H9 (cell line): ENCODE results near the gene NAGK. TPM values are rescaled to one million over a fixed set of nuclear protein-coding genes. Genes with fewer than 3 reads are reported as not detected.

ENCODE experiments used
- DNase-seq: peaks from one replicate; pipeline ENCODE4 v3.0.0-alpha.2; 2017
- H2AFZ ChIP-seq: one replicate; pipeline ENCODE4 v1.6.1; 2013; ENCODE audit warnings: mild to moderate bottlenecking, low read length, control low read depth, moderate library complexity
- H2AK5ac ChIP-seq: 2 replicates; pipeline ENCODE4 v1.6.1; 2013; ENCODE audit warnings: low read length, control low read depth, mixed read lengths; ENCODE audit not compliant: insufficient read length
- H2BK120ac ChIP-seq: one replicate; pipeline ENCODE4 v1.6.1; 2013; ENCODE audit warnings: low read depth, mild to moderate bottlenecking, low read length, control low read depth, inconsistent platforms; ENCODE audit not compliant: poor library complexity, severe bottlenecking
- H2BK12ac ChIP-seq: 2 replicates; pipeline ENCODE4 v1.6.1; 2013; ENCODE audit warnings: low read length, control low read depth, mixed read lengths, low read depth; ENCODE audit not compliant: insufficient read length
- H2BK15ac ChIP-seq: 2 replicates; pipeline ENCODE4 v1.6.1; 2013; ENCODE audit warnings: low read depth, low read length, control low read depth
- H2BK20ac ChIP-seq: one replicate; pipeline ENCODE4 v1.6.1; 2013; ENCODE audit warnings: low read depth, mild to moderate bottlenecking, low read length, control low read depth, inconsistent platforms; ENCODE audit not compliant: poor library complexity, severe bottlenecking
- H2BK5ac ChIP-seq: 2 replicates; pipeline ENCODE4 v1.6.1; 2013; ENCODE audit warnings: low read length, control low read depth, mixed read lengths; ENCODE audit not compliant: insufficient read length
- H3K14ac ChIP-seq: 2 replicates; pipeline ENCODE4 v1.6.1; 2013; ENCODE audit warnings: low read length, control low read depth; ENCODE audit not compliant: insufficient read depth
- H3K18ac ChIP-seq: 2 replicates; pipeline ENCODE4 v1.6.1; 2013; ENCODE audit warnings: low read depth, mild to moderate bottlenecking, mixed read lengths, low read length, control low read depth; ENCODE audit not compliant: insufficient read length
- H3K23ac ChIP-seq: 2 replicates; pipeline ENCODE4 v1.6.1; 2013; ENCODE audit warnings: low read length, control low read depth, mixed read lengths, low read depth; ENCODE audit not compliant: insufficient read length
- H3K23me2 ChIP-seq: 2 replicates; pipeline ENCODE4 v1.6.1; 2013; ENCODE audit warnings: low read depth, mild to moderate bottlenecking, mixed read lengths, low read length, control low read depth; ENCODE audit not compliant: insufficient read length, poor library complexity, severe bottlenecking
- H3K27ac ChIP-seq: 2 replicates; pipeline ENCODE4 v1.5.1; 2013; ENCODE audit warnings: low read length, control low read depth, mixed read lengths, low read depth; ENCODE audit not compliant: insufficient read length
- H3K27me3 ChIP-seq: 2 replicates; pipeline ENCODE4 v1.6.1; 2013; ENCODE audit warnings: low read length, control low read depth, inconsistent platforms; ENCODE audit not compliant: insufficient read depth
- H3K4ac ChIP-seq: 2 replicates; pipeline ENCODE4 v1.6.1; 2013; ENCODE audit warnings: low read depth, mild to moderate bottlenecking, control low read depth, inconsistent platforms, low read length, moderate library complexity
- H3K4me1 ChIP-seq: 2 replicates; pipeline ENCODE4 v1.6.1; 2013; ENCODE audit warnings: low read length, control low read depth, inconsistent platforms; ENCODE audit not compliant: insufficient read depth
- H3K4me2 ChIP-seq: 2 replicates; pipeline ENCODE4 v1.6.1; 2013; ENCODE audit warnings: low read length, control low read depth, mixed read lengths; ENCODE audit not compliant: insufficient read length, insufficient read depth
- H3K56ac ChIP-seq: 2 replicates; pipeline ENCODE4 v1.6.1; 2013; ENCODE audit warnings: low read depth, mild to moderate bottlenecking, mixed read lengths, low read length, control low read depth; ENCODE audit not compliant: insufficient read length
- H3K79me1 ChIP-seq: 2 replicates; pipeline ENCODE4 v1.6.1; 2013; ENCODE audit warnings: low read depth, mild to moderate bottlenecking, moderate library complexity, low read length, control low read depth, inconsistent platforms; ENCODE audit not compliant: insufficient read depth, poor library complexity, severe bottlenecking
- H3K79me2 ChIP-seq: 2 replicates; pipeline ENCODE4 v1.6.1; 2013; ENCODE audit warnings: low read length, control low read depth, inconsistent platforms; ENCODE audit not compliant: insufficient read depth
- H3K9ac ChIP-seq: 2 replicates; pipeline ENCODE4 v1.6.1; 2013; ENCODE audit warnings: low read length, control low read depth, mixed read lengths; ENCODE audit not compliant: insufficient read length; ENCODE audit errors: extremely low read depth
- H3K9me3 ChIP-seq: one replicate; pipeline ENCODE4 v1.6.1; 2013; ENCODE audit warnings: low read depth, low read length, inconsistent platforms; ENCODE audit not compliant: control insufficient read depth
- H3T11ph ChIP-seq: one replicate; pipeline ENCODE4 v1.6.1; 2013; ENCODE audit warnings: mild to moderate bottlenecking, low read length, control low read depth, inconsistent platforms
- H4K20me1 ChIP-seq: one replicate; pipeline ENCODE4 v1.6.1; 2013; ENCODE audit not compliant: control insufficient read depth, insufficient read length, insufficient read depth
- H4K5ac ChIP-seq: 2 replicates; pipeline ENCODE4 v1.6.1; 2013; ENCODE audit warnings: low read depth, mild to moderate bottlenecking, mixed read lengths, low read length, control low read depth; ENCODE audit not compliant: insufficient read length
- H4K8ac ChIP-seq: replicated peaks from 2 replicates; pipeline ENCODE4 v1.6.1; 2013; ENCODE audit warnings: low read length, control low read depth, mixed read lengths, low read depth; ENCODE audit not compliant: insufficient read length
- H4K91ac ChIP-seq: 2 replicates; pipeline ENCODE4 v1.6.1; 2013; ENCODE audit warnings: low read depth, mild to moderate bottlenecking, moderate library complexity, mixed read lengths, low read length, control low read depth; ENCODE audit not compliant: insufficient read length
- H3K27ac Mint-ChIP-seq, 3 experiments: 2 replicates in 2 of 3; 3 replicates in 1 of 3; pipeline ENCODE4 v1.8.0; 2020 to 2021; ENCODE audit warnings: mixed read lengths in 3 of 3, mild to moderate bottlenecking in 1 of 3, moderate library complexity in 1 of 3
- H3K27me3 Mint-ChIP-seq: 2 replicates; pipeline ENCODE4 v1.8.0; 2021; ENCODE audit warnings: low read depth, mild to moderate bottlenecking, moderate library complexity, mixed read lengths
- H3K36me3 Mint-ChIP-seq, 3 experiments: 2 replicates in 2 of 3; 3 replicates in 1 of 3; pipeline ENCODE4 v1.8.0; 2020 to 2021; ENCODE audit warnings: low read depth in 3 of 3, mixed read lengths in 3 of 3; ENCODE audit not compliant: insufficient read depth in 1 of 3
- H3K4me1 Mint-ChIP-seq, 2 experiments: 2 replicates each; pipeline ENCODE4 v1.8.0; 2020; ENCODE audit warnings: mixed read lengths in 2 of 2
- H3K4me3 Mint-ChIP-seq, 2 experiments: 2 replicates in 1 of 2; 3 replicates in 1 of 2; pipeline ENCODE4 v1.8.0; 2020 to 2021; ENCODE audit warnings: mild to moderate bottlenecking in 2 of 2, mixed read lengths in 2 of 2, moderate library complexity in 1 of 2
- H3K9me3 Mint-ChIP-seq, 2 experiments: 2 replicates in 1 of 2; 3 replicates in 1 of 2; pipeline ENCODE4 v1.8.0; 2020; ENCODE audit warnings: mild to moderate bottlenecking in 2 of 2, mixed read lengths in 2 of 2, moderate library complexity in 1 of 2
- WGBS: extraction: QIAGEN DNeasy Blood & Tissue Kit; methylation state at CpG from one replicate; pipeline ENCODE4 v1.1.7; 2013; ENCODE audit warnings: missing lambda C conversion rate, low lambda C conversion rate, mixed read lengths; ENCODE audit not compliant: insufficient read length; ENCODE audit errors: extremely low coverage; 5-methylcytosine and 5-hydroxymethylcytosine counted together
- total RNA-seq: library from RNA; stranded (reverse); gene quantifications from 2 replicates; pipeline ENCODE4 v1.2.1, GENCODE V29; 2021
- TF ChIP-seq, protein P1 (sequence below): fragments of 200-600 bp; sonication (generic); conservative IDR thresholded peaks from 3 replicates; pipeline ENCODE4 v1.8.0; 2021; ENCODE audit warnings: antibody characterized with exemption, mild to moderate bottlenecking

NAGK gene
- total RNA-seq, 1 experiment from 2014 or later = 74.4 TPM

DNA sequence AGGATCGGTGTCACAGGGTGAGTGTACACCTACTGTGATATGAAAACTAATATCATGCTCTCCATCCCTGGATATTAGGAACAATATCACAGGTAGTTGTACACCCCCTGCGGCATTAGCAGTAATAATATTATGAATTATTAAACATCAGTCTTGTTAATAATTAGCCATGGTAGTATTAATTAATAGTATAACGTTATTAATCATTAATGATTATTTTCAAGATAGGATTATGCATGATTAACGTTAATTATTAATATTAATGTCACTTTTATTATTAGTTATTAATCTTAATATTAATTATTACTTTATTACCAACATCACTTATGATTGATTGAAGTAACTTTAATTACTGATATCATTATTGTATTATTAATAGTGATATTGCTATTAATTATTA, 26.2 kb upstream of the NAGK start:
- no peaks in the 10 kb centered on the region for H3K4me1 ChIP-seq
- H3K4ac ChIP-seq = no peak overlapping the region
- H3K23ac ChIP-seq = no peak overlapping the region
- no peaks in the 10 kb centered on the region for H3K23me2 ChIP-seq
- no peak overlapping the region for H2BK120ac ChIP-seq
- H3K27me3 Mint-ChIP-seq = peaks cover 29% of the 10 kb centered on the region
- H2BK12ac ChIP-seq = no peak overlapping the region
- no peak overlapping the region for H3K56ac ChIP-seq
- H4K91ac ChIP-seq = no peak overlapping the region
- H3K4me1 Mint-ChIP-seq = no peaks in the 10 kb centered on the region
- no peaks in the 10 kb centered on the region for H3K79me2 ChIP-seq
- no peaks in the 10 kb centered on the region for H3K36me3 Mint-ChIP-seq
- no peak overlapping the region for H3K4me2 ChIP-seq
- H3T11ph ChIP-seq = no peak overlapping the region
- H3K9ac ChIP-seq = no peak overlapping the region
- H2AFZ ChIP-seq = no peak overlapping the region
- no peak for DNase-seq
- no peaks in the 10 kb centered on the region for H3K79me1 ChIP-seq
- H4K20me1 ChIP-seq = no peaks in the 10 kb centered on the region
- no peak overlapping the region for H2BK5ac ChIP-seq
- no peaks in the 10 kb centered on the region for H3K9me3 ChIP-seq
- WGBS = no CpG with 5 or more reads among the region's 4 CpGs
- no peak overlapping the region for H4K5ac ChIP-seq
- H3K4me3 Mint-ChIP-seq = no peak overlapping the region
- no peaks in the 10 kb centered on the region for H3K27me3 ChIP-seq
- no peak overlapping the region for H3K27ac ChIP-seq
- no peaks in the 10 kb centered on the region for H3K9me3 Mint-ChIP-seq
- H3K14ac ChIP-seq = no peak overlapping the region
- no peak overlapping the region for H4K8ac ChIP-seq
- H2BK20ac ChIP-seq = no peak overlapping the region
- H2BK15ac ChIP-seq = no peak overlapping the region
- no peak overlapping the region for H2AK5ac ChIP-seq
- no peak overlapping the region for H3K27ac Mint-ChIP-seq
- TF ChIP-seq, protein P1, sequence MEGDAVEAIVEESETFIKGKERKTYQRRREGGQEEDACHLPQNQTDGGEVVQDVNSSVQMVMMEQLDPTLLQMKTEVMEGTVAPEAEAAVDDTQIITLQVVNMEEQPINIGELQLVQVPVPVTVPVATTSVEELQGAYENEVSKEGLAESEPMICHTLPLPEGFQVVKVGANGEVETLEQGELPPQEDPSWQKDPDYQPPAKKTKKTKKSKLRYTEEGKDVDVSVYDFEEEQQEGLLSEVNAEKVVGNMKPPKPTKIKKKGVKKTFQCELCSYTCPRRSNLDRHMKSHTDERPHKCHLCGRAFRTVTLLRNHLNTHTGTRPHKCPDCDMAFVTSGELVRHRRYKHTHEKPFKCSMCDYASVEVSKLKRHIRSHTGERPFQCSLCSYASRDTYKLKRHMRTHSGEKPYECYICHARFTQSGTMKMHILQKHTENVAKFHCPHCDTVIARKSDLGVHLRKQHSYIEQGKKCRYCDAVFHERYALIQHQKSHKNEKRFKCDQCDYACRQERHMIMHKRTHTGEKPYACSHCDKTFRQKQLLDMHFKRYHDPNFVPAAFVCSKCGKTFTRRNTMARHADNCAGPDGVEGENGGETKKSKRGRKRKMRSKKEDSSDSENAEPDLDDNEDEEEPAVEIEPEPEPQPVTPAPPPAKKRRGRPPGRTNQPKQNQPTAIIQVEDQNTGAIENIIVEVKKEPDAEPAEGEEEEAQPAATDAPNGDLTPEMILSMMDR = no peak
- no peak overlapping the region for H3K18ac ChIP-seq
